Glutamatergic neuron (in vitro differentiated cells): ENCODE measurements around the gene P2RY8. TPM values are rescaled to one million over a fixed set of nuclear protein-coding genes. Genes with fewer than 3 reads are reported as not detected.

ENCODE experiments used
- DNase-seq: peaks from one replicate; pipeline ENCODE4 v3.0.0; 2022
- H3K27ac Mint-ChIP-seq: one replicate; pipeline ENCODE4 v1.8.0; 2020; ENCODE audit warnings: mild to moderate bottlenecking, mixed read lengths, inconsistent platforms; ENCODE audit not compliant: unreplicated experiment
- H3K27me3 Mint-ChIP-seq: one replicate; pipeline ENCODE4 v1.8.0; 2020; ENCODE audit warnings: mild to moderate bottlenecking, moderate library complexity, mixed read lengths, inconsistent platforms; ENCODE audit not compliant: unreplicated experiment
- H3K36me3 Mint-ChIP-seq: one replicate; pipeline ENCODE4 v1.8.0; 2020; ENCODE audit warnings: mild to moderate bottlenecking, mixed read lengths, inconsistent platforms; ENCODE audit not compliant: unreplicated experiment
- H3K4me1 Mint-ChIP-seq: one replicate; pipeline ENCODE4 v1.8.0; 2020; ENCODE audit warnings: mild to moderate bottlenecking, low read depth, mixed read lengths, inconsistent platforms; ENCODE audit not compliant: unreplicated experiment
- H3K4me3 Mint-ChIP-seq: one replicate; pipeline ENCODE4 v1.8.0; 2020; ENCODE audit warnings: mild to moderate bottlenecking, mixed read lengths, inconsistent platforms; ENCODE audit not compliant: unreplicated experiment
- H3K9me3 Mint-ChIP-seq: one replicate; pipeline ENCODE4 v1.8.0; 2020; ENCODE audit warnings: mild to moderate bottlenecking, moderate library complexity, mixed read lengths, inconsistent platforms; ENCODE audit not compliant: unreplicated experiment
- total RNA-seq: library from RNA; stranded (reverse); fragmentation: NEBNext Ultra II Directional; extraction: Animal tissue kit (Norgen Biotek cat#: 25700); gene quantifications from one replicate; pipeline ENCODE4 v1.2.1, GENCODE V29; 2021; ENCODE audit not compliant: unreplicated experiment
- TF ChIP-seq, protein P1 (sequence below): fragments of 200-600 bp; sonication (generic); IDR thresholded peaks from one replicate; pipeline ENCODE4 v1.5.0; 2021; ENCODE audit not compliant: partially characterized antibody, unreplicated experiment

P2RY8 gene
- total RNA-seq, 1 donor from 2014 or later = 2.3 TPM

- Mint-ChIP-seq H3K9me3 (peaks cover 1% of the 10 kb centered on the region), H3K36me3 (no peaks in the 10 kb centered on the region), H3K4me3 (no peak overlapping the region), H3K27ac (no peak overlapping the region), H3K4me1 (no peaks in the 10 kb centered on the region), H3K27me3 (peaks cover 2% of the 10 kb centered on the region)
- TF ChIP-seq, protein P1, sequence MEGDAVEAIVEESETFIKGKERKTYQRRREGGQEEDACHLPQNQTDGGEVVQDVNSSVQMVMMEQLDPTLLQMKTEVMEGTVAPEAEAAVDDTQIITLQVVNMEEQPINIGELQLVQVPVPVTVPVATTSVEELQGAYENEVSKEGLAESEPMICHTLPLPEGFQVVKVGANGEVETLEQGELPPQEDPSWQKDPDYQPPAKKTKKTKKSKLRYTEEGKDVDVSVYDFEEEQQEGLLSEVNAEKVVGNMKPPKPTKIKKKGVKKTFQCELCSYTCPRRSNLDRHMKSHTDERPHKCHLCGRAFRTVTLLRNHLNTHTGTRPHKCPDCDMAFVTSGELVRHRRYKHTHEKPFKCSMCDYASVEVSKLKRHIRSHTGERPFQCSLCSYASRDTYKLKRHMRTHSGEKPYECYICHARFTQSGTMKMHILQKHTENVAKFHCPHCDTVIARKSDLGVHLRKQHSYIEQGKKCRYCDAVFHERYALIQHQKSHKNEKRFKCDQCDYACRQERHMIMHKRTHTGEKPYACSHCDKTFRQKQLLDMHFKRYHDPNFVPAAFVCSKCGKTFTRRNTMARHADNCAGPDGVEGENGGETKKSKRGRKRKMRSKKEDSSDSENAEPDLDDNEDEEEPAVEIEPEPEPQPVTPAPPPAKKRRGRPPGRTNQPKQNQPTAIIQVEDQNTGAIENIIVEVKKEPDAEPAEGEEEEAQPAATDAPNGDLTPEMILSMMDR = no peak
- DNase-seq = no peak
Measured at GRCh38 chrX:1536712-1537030, 314 bp downstream of the P2RY8 start.

DNA sequence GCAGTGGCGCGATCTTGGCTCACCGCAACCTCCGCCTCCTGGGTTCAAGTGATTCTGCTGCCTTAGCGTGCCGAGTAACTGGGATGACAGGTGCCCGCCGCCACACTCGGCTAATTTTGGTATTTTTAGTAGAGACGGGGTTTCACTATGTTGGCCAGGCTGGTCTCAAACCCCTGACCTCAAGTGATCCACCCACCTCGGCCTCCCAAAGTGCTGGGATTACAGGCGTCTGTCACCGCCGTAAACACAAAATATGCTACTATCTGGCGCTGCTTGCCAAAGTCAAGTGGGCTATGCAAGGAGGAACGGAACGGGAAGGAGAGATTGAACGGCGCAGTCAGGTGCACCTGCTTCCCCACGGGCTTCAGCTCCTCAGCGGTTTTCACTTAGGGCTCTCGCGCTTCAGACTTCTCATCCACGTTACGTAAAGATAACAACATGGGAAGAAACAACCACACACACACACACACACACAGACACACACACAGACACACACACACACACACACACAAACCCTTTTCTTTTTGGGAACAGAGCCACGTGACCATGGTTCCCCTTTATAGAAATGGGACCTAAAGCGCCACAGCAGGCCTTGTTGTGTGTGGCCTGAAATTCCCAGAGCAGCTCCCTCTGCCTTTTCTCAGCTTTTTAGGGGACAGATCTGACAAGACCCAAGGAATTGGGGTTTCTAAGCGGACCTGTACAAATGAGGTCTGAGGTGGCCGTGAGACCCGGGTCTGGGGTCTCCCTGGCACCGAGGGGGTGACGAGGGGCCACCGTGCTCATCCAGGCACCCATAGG lies 1.5 kb downstream of the P2RY8 start:
- H3K27me3 Mint-ChIP-seq = peaks cover 2% of the 10 kb centered on the region
- no peak overlapping the region for H3K4me3 Mint-ChIP-seq
- no peak overlapping the region for H3K27ac Mint-ChIP-seq
- DNase-seq = no peak
- TF ChIP-seq, protein P1 = no peak
- peaks cover 1% of the 10 kb centered on the region for H3K9me3 Mint-ChIP-seq
- no peaks in the 10 kb centered on the region for H3K4me1 Mint-ChIP-seq
- H3K36me3 Mint-ChIP-seq = no peaks in the 10 kb centered on the region

DNA sequence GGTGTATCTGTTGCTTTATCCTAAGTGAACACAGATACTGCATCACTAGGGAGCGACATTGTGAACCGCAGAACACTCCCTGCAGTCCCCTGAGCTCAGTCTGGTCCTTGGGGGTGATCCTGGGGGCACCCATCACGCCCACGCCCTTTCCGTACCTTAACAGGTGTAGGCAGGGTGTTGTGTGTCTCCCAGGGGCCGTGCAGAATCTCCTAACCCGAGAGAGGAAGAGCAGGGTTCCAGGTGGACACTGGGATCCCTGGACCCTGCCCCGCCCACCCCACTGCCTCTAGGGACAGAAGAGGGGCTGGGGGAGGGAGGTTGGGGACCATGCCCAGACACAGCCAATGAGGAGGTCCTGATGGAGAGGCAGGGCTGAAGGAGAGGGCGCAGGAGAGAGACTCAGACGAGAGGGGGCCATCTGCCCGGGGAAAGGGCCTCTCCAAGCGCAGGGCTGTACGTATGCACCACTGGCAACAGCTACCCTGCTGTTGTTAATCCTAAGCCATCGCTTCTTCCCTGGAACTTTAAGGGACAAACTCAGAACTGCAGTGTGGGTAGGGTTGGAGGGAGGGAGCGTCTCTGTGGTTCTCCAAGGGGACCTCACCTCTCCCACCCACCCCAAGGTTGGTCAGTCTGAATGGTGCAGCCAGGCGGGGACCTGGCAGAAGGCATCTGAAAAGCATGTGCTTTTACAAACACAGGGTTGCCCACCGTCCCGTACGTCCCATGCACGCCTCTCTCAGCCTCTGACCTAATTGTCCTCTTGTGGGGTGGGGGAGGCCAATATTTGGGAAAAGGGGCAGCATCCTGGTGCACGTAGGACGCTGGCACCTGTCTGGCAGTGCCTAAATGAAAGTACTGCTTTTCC lies 2.5 kb downstream of the P2RY8 start:
- no peak for DNase-seq

DNA sequence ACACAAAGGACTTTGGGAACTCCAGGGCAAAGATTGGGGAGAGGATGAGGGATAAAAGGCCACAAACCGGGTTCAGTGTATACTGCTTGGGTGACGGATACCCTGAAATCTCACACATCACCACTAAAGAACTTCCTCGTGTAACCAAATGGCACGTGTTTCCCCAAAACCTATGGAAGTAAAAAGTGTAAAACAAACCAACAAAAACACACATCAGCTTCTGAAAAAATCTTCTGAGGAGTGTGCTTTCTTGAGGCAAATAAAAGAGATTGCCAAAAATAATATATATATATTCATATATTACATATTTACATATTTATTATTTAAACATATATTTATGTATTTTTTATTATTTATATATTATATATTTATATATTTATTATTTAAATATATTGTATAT lies 3.9 kb downstream of the P2RY8 start:
- no peaks in the 10 kb centered on the region for H3K4me1 Mint-ChIP-seq
- H3K27ac Mint-ChIP-seq = no peak overlapping the region
- peaks cover 2% of the 10 kb centered on the region for H3K27me3 Mint-ChIP-seq
- peaks cover 1% of the 10 kb centered on the region for H3K9me3 Mint-ChIP-seq
- no peak for DNase-seq
- TF ChIP-seq, protein P1 = no peak
- H3K36me3 Mint-ChIP-seq = no peaks in the 10 kb centered on the region
- H3K4me3 Mint-ChIP-seq = no peak overlapping the region

More for the DNA sequence above, 2.5 kb downstream of the P2RY8 start:
- TF ChIP-seq, protein P1 = no peak
- Mint-ChIP-seq H3K27me3 (peaks cover 2% of the 10 kb centered on the region), H3K4me3 (no peak overlapping the region), H3K4me1 (no peaks in the 10 kb centered on the region), H3K9me3 (peaks cover 1% of the 10 kb centered on the region), H3K27ac (no peak overlapping the region), H3K36me3 (no peaks in the 10 kb centered on the region)
